ENCODE measurements around the gene C12orf56.
"Not testable (repeated sequence)": the region's sequence is repeated elsewhere in the genome, so short reads cannot be mapped to it uniquely, and the experiment has no call there.

C12orf56 gene

DNA sequence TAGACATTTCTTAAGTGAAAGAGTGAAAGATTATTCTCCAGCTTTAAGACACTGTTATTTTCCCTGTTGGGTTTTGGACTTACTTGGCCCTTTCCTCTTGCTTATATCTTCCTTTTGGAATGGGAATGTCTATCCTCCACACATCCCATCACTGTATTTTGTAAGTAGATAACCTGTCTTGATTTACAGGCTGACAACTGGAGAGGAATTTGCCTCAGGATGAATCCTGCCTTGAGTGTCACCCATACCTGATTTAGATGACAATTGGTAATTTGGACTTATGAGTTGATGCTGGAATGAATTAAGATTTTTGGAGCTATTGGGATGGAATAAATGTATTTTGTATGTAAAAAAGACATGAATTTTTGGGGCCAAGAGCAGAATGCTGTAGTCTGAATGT is 94.3 kb downstream of the C12orf56 start:
- no peak for DNase-seq

DNA sequence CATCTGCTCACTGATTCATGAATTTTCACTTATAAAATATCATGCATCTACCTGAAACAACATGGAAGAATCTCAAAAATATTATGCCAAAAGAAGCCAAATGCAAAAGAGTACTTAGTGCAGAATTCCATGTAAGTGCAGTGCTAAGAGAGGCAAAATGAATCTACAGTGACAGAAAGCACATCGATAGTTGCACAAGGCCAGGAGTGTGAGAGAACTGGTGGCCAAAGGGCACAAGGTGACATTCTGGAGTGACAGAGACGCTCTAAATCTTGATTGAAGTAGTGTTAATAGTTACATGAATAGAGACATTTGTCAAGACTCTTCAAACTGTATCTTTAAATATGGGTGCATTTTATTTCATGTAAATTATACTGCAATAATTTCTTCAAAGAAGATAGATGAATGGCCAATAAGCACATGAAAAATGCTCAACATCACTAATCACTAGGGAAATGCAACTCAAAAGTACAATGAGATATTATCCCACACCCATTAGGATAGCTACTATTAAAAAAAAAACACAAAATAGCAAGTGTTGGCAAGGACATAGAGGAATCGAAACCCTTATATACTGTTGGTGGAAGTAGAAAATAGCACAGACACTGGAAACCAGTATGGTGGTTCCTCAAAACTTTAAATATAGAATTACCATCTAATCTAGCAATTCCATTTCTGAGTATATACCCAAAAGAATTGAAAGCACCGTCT is 96.7 kb downstream of the C12orf56 start:
- no peak for DNase-seq

GRCh38 chr12:64293174-64293573 is 97.4 kb downstream of the C12orf56 start:
- DNase-seq, result not testable (repeated sequence)

DNA sequence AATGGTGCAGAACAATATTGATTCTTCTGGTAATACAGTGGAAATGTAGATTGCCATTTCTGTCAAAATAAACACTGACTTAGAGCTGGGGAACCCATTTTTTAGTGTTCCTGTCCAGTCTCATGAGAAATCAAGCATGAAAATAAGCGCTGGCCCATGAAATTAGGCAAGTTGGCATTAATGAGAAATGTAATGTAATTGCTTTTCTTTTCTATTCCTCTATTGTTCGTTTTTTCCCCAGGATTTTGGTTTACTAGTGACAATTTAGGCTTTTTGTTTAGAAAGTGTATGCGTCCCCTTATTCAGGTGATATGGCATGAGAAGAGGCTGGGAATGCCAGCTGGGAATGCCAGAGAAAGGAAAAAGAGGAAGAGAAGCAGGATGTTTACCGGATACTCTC is 104.0 kb downstream of the C12orf56 start:
- no peak for DNase-seq

DNA sequence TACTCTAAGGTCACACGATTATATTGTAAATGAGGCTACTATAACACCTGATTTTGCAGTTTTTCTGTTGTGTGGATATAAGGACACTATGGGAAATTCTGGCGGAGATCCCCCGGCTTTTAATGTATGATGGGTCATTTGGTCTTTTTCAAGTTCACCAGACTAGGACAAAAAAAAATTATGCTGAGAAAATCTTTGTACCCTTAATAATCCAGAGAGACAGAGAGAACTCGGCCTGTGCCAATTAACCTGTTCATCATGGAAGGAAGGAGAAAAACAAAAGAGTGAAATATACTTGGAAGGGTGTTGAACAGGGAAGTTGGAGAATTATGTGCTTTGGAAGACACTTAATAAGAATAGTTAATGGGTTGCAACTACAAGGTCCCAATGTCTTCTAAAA is 106.3 kb downstream of the C12orf56 start:
- no peak for DNase-seq

GRCh38 chr12:64278421-64278820 is 112.1 kb downstream of the C12orf56 start:
- DNase-seq, result no peak

DNA sequence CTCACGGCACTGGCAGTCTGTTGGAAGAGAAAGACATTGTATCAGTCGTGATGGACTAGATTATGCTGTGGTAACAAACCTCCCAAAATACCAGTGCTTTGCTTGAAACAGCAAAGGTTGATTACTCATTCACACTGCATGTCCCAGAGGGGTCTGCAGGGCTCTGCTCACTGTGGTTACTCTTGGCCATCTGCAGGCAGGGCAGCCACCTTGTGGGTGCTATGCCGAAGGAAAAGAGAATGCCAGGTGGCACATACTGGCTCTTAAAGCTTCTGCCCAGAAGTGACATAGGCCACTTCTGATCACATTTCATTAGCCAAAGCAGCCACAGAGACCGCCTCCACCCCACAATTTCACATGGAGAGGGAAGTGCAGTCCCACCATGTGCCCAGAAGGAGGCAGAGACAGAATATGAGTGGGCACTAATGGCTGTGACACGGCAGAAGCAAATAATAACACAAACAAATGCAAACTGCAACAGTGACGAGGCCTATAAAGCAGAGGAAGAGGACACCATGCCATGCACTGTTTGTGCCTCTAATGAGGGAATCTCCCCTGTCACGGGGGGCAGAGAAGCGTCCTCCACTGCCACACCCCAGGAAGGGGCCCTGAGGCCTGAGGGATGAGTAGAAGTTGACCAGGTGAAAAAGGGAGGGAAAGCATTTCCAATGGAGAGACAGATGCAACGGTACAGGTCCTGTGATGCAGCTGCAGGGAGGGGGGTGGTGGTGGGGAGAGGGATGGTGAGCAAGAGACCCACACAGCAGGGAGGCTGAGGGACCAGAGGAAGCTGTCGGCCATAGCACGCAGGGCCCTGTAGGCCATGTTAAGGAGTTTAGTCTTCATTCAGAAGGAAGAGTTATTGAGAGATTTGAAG is 116.8 kb downstream of the C12orf56 start:
- no peak for DNase-seq

- no peak for DNase-seq
Observed at GRCh38 chr12:64270411-64270810, 120.1 kb downstream of the C12orf56 start.

GRCh38 chr12:64269161-64269560 is 121.4 kb downstream of the C12orf56 start:
- DNase-seq, result no peak

DNA sequence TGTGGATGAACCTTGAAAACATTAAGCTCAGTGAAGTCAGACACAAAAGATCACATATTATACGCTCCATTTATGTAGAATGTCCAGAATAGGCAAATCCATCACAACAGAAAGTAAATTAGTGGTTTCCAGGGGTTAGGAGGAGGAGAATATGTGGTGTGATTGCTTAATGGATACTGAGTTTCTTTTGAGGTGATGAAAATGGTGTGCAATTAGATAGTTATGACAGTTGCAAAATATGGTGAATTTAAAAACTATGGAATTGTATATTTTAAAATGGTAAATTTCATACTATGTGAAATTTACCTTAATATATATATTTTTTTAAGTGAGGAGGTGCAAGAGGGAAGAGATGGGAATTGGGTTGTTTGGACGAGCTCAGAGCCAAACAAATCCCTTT is 122.1 kb downstream of the C12orf56 start:
- no peak for DNase-seq

- no peak for DNase-seq
Observed at GRCh38 chr12:64265839-64266238, 124.7 kb downstream of the C12orf56 start.

- no peak for DNase-seq
Observed at GRCh38 chr12:64261813-64262212, 128.7 kb downstream of the C12orf56 start.

- DNase-seq, result no peak
Observed at GRCh38 chr12:64258576-64258975, 132.0 kb downstream of the C12orf56 start.

GRCh38 chr12:64256166-64256800 is 134.3 kb downstream of the C12orf56 start:
- no peak for DNase-seq

GRCh38 chr12:64255249-64255648 is 135.3 kb downstream of the C12orf56 start:
- no peak for DNase-seq

GRCh38 chr12:64253356-64253755 is 137.2 kb downstream of the C12orf56 start:
- DNase-seq, result no peak

- DNase-seq, result no peak
Observed at GRCh38 chr12:64252681-64253080, 137.9 kb downstream of the C12orf56 start.

- no peak for DNase-seq
Observed at GRCh38 chr12:64243809-64244208, 146.7 kb downstream of the C12orf56 start.

DNA sequence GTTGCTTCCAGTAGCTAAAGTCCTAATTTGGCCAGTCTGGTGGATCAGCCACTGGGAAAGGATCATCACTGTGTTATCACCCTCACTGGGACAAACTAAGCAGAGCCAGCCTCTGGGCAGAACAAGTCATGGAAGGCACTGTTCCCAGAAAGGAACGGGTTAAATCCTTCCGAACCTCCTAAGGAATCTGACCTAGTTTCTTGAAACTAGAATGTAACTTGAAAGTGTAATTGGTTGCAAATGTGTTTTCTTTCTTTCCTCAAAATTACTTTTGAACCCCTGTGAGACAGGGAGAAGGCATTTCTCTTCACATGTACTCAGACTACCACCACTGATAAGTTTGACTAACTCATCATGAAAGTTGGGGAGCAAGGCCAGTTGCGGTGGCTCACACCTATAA is 149.8 kb downstream of the C12orf56 start:
- DNase-seq, result no peak

DNA sequence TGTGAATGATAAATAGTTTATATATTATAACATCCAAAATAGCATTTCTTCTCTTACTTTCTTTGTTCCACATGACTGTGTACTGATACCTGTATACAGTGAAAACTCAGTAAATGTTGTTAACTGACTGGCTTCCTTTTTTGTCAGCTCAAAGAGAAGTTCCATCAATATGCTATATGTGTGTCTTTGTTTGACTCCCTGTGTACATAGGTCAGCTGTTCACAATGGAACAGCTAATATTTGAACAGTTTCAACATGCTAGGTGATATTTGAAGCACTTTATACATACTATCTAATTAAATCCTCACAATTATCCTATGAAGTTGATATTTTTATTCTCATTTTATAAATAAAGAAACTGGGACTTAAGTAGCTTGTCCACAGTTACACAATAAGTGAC is 153.2 kb downstream of the C12orf56 start:
- no peak for DNase-seq

DNA sequence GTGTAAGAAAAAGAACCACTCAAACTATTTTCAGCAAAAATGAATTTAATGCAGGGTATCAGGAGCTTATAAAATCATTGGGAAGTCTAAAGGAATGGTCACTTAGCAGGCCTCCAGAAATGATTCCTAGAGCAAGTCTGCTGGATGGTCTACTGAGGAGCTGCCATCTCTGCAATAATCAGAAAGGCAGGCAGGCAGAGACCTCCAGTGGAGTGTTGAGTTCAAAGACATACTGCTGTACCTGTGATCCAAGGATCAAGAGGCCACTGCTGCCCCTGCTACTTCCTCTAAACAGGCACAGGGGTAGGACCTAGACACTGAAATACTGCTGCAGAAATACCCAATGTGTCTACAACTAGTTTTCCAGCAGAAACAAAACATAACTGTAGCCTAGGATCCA is 154.0 kb downstream of the C12orf56 start:
- DNase-seq, result no peak

DNA sequence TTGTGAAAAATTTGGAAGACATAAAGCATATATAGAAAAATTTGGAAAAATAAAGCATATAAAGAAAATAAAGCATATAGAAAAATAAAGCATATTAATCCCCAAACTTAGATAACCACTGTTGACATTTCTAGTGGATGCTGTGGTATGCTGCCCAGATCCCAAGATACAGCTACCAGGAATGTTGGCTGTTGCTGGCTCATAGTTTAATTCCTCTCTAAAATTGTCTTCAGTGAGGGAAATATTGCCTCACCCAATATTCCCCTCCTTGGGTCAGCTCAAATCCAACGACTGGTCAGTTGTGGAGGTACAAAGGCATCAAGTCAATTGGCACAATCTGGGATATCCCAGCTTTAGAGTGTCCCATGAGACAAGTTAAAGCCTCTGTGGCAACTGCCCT is 158.4 kb downstream of the C12orf56 start:
- no peak for DNase-seq

DNA sequence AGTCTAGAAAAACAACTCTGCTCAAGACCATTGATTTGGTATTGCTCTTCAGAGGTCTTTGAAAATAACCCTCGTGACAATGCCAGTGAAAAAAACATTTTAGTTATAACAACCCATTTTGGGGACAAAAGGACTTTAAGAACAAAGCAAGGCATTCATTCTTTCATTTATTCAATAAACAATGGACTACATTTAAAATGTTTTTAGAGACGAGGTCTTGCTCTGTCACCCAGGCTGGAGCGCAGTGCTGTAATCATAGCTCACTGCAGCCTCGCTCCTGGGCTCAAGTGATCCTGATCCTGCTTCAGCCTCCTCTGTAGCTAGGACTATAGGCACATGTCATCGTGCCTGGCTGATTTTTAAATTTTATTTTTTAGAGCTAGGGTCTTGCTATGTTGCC is 160.8 kb downstream of the C12orf56 start:
- no peak for DNase-seq

- no peak for DNase-seq
Observed at GRCh38 chr12:64229240-64229639, 161.3 kb downstream of the C12orf56 start.
